H1 (cell line): Measurements from ENCODE around the gene TOP1. TPM values are rescaled to one million over a fixed set of nuclear protein-coding genes. Genes with fewer than 3 reads are reported as not detected.

ENCODE experiments used
- CTCF ChIA-PET: fragments of 300-600 bp; sonication (Branson Sonifier 250); formaldehyde crosslinking; loops from one replicate; lab custom pipeline; 2021; ENCODE audit not compliant: partially characterized antibody; lab: Charles Lee
- POLR2A ChIA-PET: fragments of 300-600 bp; sonication (Branson Sonifier 250); formaldehyde crosslinking; loops from one replicate; lab custom pipeline; 2021; ENCODE audit warnings: inconsistent platforms; ENCODE audit not compliant: partially characterized antibody; lab: Charles Lee
- DNase-seq, 2 experiments: peaks; one replicate each; pipeline versions ENCODE4 v3.0.0 to v3.0.0-alpha.2; 2010 to 2022; ENCODE audit warnings: low spot score in 2 of 2, low read depth in 1 of 2, mixed read lengths in 1 of 2
- FAIRE-seq: peaks from 2 replicates; lab custom pipeline; 2011; peaks lifted over from hg19 to GRCh38; lab: Jason Lieb, UNC
- H2AFZ ChIP-seq: 2 replicates; pipeline ENCODE4 v1.8.1; 2012; ENCODE audit warnings: low read length, inconsistent platforms
- H2AK5ac ChIP-seq: 2 replicates; pipeline ENCODE4 v1.6.1; 2013; ENCODE audit warnings: low read depth, low read length
- H2BK120ac ChIP-seq: replicated peaks from 2 replicates; pipeline ENCODE3; 2013; ENCODE audit warnings: low read depth, low read length, inconsistent platforms
- H2BK12ac ChIP-seq: 2 replicates; pipeline ENCODE4 v1.6.1; 2013; ENCODE audit warnings: low read depth, low read length
- H2BK15ac ChIP-seq: 2 replicates; pipeline ENCODE4 v1.6.1; 2013; ENCODE audit warnings: low read length
- H2BK20ac ChIP-seq: 2 replicates; pipeline ENCODE4 v1.6.1; 2013; ENCODE audit warnings: low read length
- H2BK5ac ChIP-seq: 2 replicates; pipeline ENCODE4 v1.6.1; 2013; ENCODE audit warnings: low read depth, low read length
- H3K14ac ChIP-seq: 2 replicates; pipeline ENCODE4 v1.6.1; 2013; ENCODE audit warnings: inconsistent platforms; ENCODE audit not compliant: insufficient read length
- H3K18ac ChIP-seq: 2 replicates; pipeline ENCODE4 v1.6.1; 2013; ENCODE audit warnings: low read length; ENCODE audit errors: extremely low read depth
- H3K23ac ChIP-seq: 2 replicates; pipeline ENCODE4 v1.6.1; 2013; ENCODE audit warnings: inconsistent platforms; ENCODE audit not compliant: insufficient read length
- H3K23me2 ChIP-seq: 2 replicates; pipeline ENCODE4 v1.6.1; 2013; ENCODE audit warnings: low read depth, low read length
- H3K27ac ChIP-seq: 2 replicates; pipeline ENCODE4 v1.6.1; 2011; ENCODE audit warnings: low read depth, low read length, inconsistent platforms
- H3K27me3 ChIP-seq, 4 experiments: replicated peaks in 1 of 4; 1 replicate in 1 of 4; 2 replicates in 3 of 4; pipeline versions ENCODE4 v1.6.1 to v1.8.1; 2011 to 2013; ENCODE audit warnings: low read length in 3 of 4, mild to moderate bottlenecking in 3 of 4, inconsistent platforms in 2 of 4, mixed read lengths in 2 of 4, moderate library complexity in 1 of 4; ENCODE audit not compliant: control insufficient read depth in 3 of 4, insufficient read depth in 3 of 4; ENCODE audit errors: extremely low read depth in 1 of 4
- H3K36me3 ChIP-seq, 4 experiments: 2 replicates each; pipeline versions ENCODE4 v1.6.1 to v1.8.1; 2011 to 2013; ENCODE audit warnings: mild to moderate bottlenecking in 4 of 4, low read length in 3 of 4, moderate library complexity in 2 of 4, control low read depth in 1 of 4, inconsistent platforms in 1 of 4; ENCODE audit not compliant: insufficient read depth in 4 of 4, control insufficient read depth in 2 of 4
- H3K4ac ChIP-seq: replicated peaks from 2 replicates; pipeline ENCODE3; 2013; ENCODE audit warnings: low read length, low read depth, mixed read lengths, inconsistent platforms; ENCODE audit not compliant: insufficient read length
- H3K4me1 ChIP-seq, 4 experiments: replicated peaks in 1 of 4; 1 replicate in 1 of 4; 2 replicates in 3 of 4; pipeline versions ENCODE4 v1.6.1 to v1.8.1; 2011 to 2013; ENCODE audit warnings: low read length in 3 of 4, inconsistent platforms in 2 of 4, mixed read lengths in 1 of 4; ENCODE audit not compliant: insufficient read depth in 4 of 4, control insufficient read depth in 3 of 4
- H3K4me2 ChIP-seq, 2 experiments: 2 replicates each; pipeline versions ENCODE4 v1.6.1 to v1.8.1; 2011 to 2013; ENCODE audit warnings: low read depth in 2 of 2, low read length in 2 of 2, control low read depth in 1 of 2, inconsistent platforms in 1 of 2, mild to moderate bottlenecking in 1 of 2; ENCODE audit not compliant: insufficient read depth in 1 of 2
- H3K4me3 ChIP-seq, 4 experiments: fragments of 200-600, 300-600 bp in 1 of 4; sonication (generic), shearing (Covaris generic), sonication (Bioruptor Twin) in 1 of 4; 2 replicates each; pipeline versions ENCODE4 v1.5.1 to v1.8.1; 2011 to 2016; ENCODE audit warnings: low read length in 4 of 4, low read depth in 3 of 4, control low read depth in 2 of 4, inconsistent platforms in 2 of 4, mild to moderate bottlenecking in 2 of 4, mixed read lengths in 1 of 4, moderate library complexity in 1 of 4; ENCODE audit not compliant: insufficient read depth in 2 of 4; ENCODE audit errors: extremely low read depth in 1 of 4
- H3K56ac ChIP-seq: replicated peaks from 2 replicates; pipeline ENCODE3; 2013; ENCODE audit warnings: low read depth, mild to moderate bottlenecking, mixed read lengths, low read length, inconsistent platforms; ENCODE audit not compliant: insufficient read length
- H3K79me1 ChIP-seq: 2 replicates; pipeline ENCODE4 v1.6.1; 2013; ENCODE audit warnings: low read depth, low read length, control low read depth
- H3K79me2 ChIP-seq, 2 experiments: 2 replicates each; pipeline versions ENCODE4 v1.6.1 to v1.8.1; 2012 to 2013; ENCODE audit warnings: low read length in 2 of 2, mild to moderate bottlenecking in 2 of 2, inconsistent platforms in 1 of 2; ENCODE audit not compliant: insufficient read depth in 2 of 2, control insufficient read depth in 1 of 2
- H3K9ac ChIP-seq, 4 experiments: replicated peaks in 1 of 4; 1 replicate in 1 of 4; 2 replicates in 3 of 4; pipeline versions ENCODE4 v1.6.1 to v1.8.1; 2011 to 2013; ENCODE audit warnings: low read depth in 3 of 4, low read length in 3 of 4, control low read depth in 2 of 4, mild to moderate bottlenecking in 2 of 4, moderate library complexity in 2 of 4, inconsistent platforms in 1 of 4; ENCODE audit errors: extremely low read depth in 1 of 4
- H3K9me3 ChIP-seq, 2 experiments: 2 replicates each; pipeline versions ENCODE4 v1.6.1 to v1.8.1; 2012 to 2013; ENCODE audit warnings: mild to moderate bottlenecking in 2 of 2, moderate library complexity in 2 of 2, control low read depth in 1 of 2, inconsistent platforms in 1 of 2, low read depth in 1 of 2, low read length in 1 of 2, mixed read lengths in 1 of 2; ENCODE audit not compliant: insufficient read depth in 2 of 2
- H4K20me1 ChIP-seq, 2 experiments: replicated peaks in 1 of 2; 2 replicates each; pipeline versions ENCODE3 to v1.8.1; 2011 to 2013; ENCODE audit warnings: inconsistent platforms in 2 of 2, low read length in 2 of 2, mild to moderate bottlenecking in 1 of 2; ENCODE audit not compliant: insufficient read depth in 2 of 2, control insufficient read depth in 1 of 2
- H4K5ac ChIP-seq: 2 replicates; pipeline ENCODE4 v1.6.1; 2013; ENCODE audit warnings: low read length, low read depth, mixed read lengths, inconsistent platforms; ENCODE audit not compliant: insufficient read length
- H4K8ac ChIP-seq: 2 replicates; pipeline ENCODE4 v1.8.0; 2013; ENCODE audit warnings: mild to moderate bottlenecking, moderate library complexity, low read length, inconsistent platforms; ENCODE audit not compliant: insufficient read depth; ENCODE audit errors: extremely low read depth
- H4K91ac ChIP-seq: replicated peaks from 2 replicates; pipeline ENCODE3; 2013; ENCODE audit warnings: low read length, mixed read lengths, inconsistent platforms; ENCODE audit not compliant: insufficient read length
- CBX5 ChIP-seq: fragments of 300-800, 300-1000 bp; sonication (generic); IDR thresholded peaks from 2 replicates; pipeline ENCODE4 v1.7.1; 2016; ENCODE audit warnings: antibody characterized with exemption, low read length, low read depth
- EP300 ChIP-seq, 2 experiments: IDR thresholded peaks; 1 replicate in 1 of 2; 2 replicates in 1 of 2; pipeline ENCODE4 v1.6.1; 2011 to 2012; ENCODE audit warnings: low read depth in 2 of 2, low read length in 2 of 2, mild to moderate bottlenecking in 2 of 2, borderline replicate concordance in 1 of 2, inconsistent platforms in 1 of 2, moderate library complexity in 1 of 2
- JUN ChIP-seq: IDR thresholded peaks from 2 replicates; pipeline ENCODE4 v1.6.1; 2011; ENCODE audit warnings: low read depth, mild to moderate bottlenecking, improper control_type of control experiment, low read length
- KDM5A ChIP-seq: fragments of 200-600 bp; IDR thresholded peaks from 2 replicates; pipeline ENCODE4 v1.7.1; 2012; ENCODE audit warnings: mild to moderate bottlenecking, low read length, inconsistent platforms, mixed read lengths
- RAD21 ChIP-seq, 2 experiments: IDR thresholded peaks in 1 of 2; conservative IDR thresholded peaks in 1 of 2; 2 replicates each; pipeline ENCODE4 v1.6.1; 2011; ENCODE audit warnings: low read depth in 2 of 2, low read length in 2 of 2, improper control_type of control experiment in 1 of 2, inconsistent platforms in 1 of 2, mild to moderate bottlenecking in 1 of 2, moderate library complexity in 1 of 2
- TCF12 ChIP-seq: IDR thresholded peaks from 2 replicates; pipeline ENCODE4 v1.6.1; 2011; ENCODE audit warnings: low read depth, mild to moderate bottlenecking, low read length
- WGBS, 2 experiments: shearing (Covaris generic) in 1 of 2; methylation state at CpG; one replicate each; pipeline versions ENCODE4 v1.1.6 to v1.1.7; 2013 to 2015; ENCODE audit warnings: low lambda C conversion rate in 2 of 2, mixed read lengths in 2 of 2, inconsistent platforms in 1 of 2, low coverage in 1 of 2, missing lambda C conversion rate in 1 of 2; ENCODE audit not compliant: insufficient replicate concordance in 2 of 2, insufficient coverage in 1 of 2, insufficient read length in 1 of 2; ENCODE audit errors: extremely low coverage in 1 of 2, missing lambda C conversion rate in 1 of 2; 5-methylcytosine and 5-hydroxymethylcytosine counted together
- polyA plus RNA-seq, 7 experiments: library from polyadenylated mRNA; depleted of rRNA in 3 of 7; stranded (reverse) in 5 of 7; unstranded in 2 of 7; fragments of >200 nt in 5 of 7; fragments of 200-250 nt in 2 of 7; gene quantifications; 1 replicate in 5 of 7; 2 replicates in 1 of 7; 4 replicates in 1 of 7; pipeline versions ENCODE4 v1.2.1 to v1.2.3, GENCODE V29; 2011 to 2013; ENCODE audit warnings: missing spikeins in 2 of 7, mixed read lengths in 2 of 7
- total RNA-seq: library from RNA; stranded (reverse); fragmentation: NEBNext Ultra II Directional; extraction: Animal tissue kit (Norgen Biotek cat#: 25700); gene quantifications from 2 replicates; pipeline ENCODE4 v1.2.1, GENCODE V29; 2021

The TOP1 gene
- total and polyA plus RNA-seq, 2 of the 8 experiments (the other 6 are each of a cell fraction or from before 2014, with no cell fraction given) = 7.4 to 108 TPM

- no peak overlapping the region for H4K91ac ChIP-seq
- H4K20me1 ChIP-seq = peaks cover 18% of the 10 kb centered on the region in 2 experiments
- no peak overlapping the region for H3K4me2 ChIP-seq
- H3K36me3 ChIP-seq = peaks cover 55 to 82% (median 78%) of the 10 kb centered on the region in 4 experiments
- H3K4me1 ChIP-seq = no peaks in the 10 kb centered on the region; a peak in 1 of 7 replicates
- no peak overlapping the region for H4K5ac ChIP-seq
- no peak overlapping the region for H2BK12ac ChIP-seq
- H3K14ac ChIP-seq = no peak overlapping the region
- H3K23ac ChIP-seq = no peak overlapping the region
- H2AFZ ChIP-seq = no peak overlapping the region
- no peak overlapping the region for H3K27ac ChIP-seq
- H4K8ac ChIP-seq = no peak overlapping the region
- H3K4me3 ChIP-seq = no peak overlapping the region
- POLR2A ChIA-PET = interaction anchor here (1.2 to 6.1 kb wide), 3 partner anchors 11 to 17 kb away, joined by 3 to 23 read pairs (median 7); no protein-coding TSS in a partner anchor
- no peak for FAIRE-seq
- H2BK15ac ChIP-seq = no peak overlapping the region
- H3K4ac ChIP-seq = no peak overlapping the region
- CTCF ChIA-PET = interaction anchor here (0.6 to 6.3 kb wide), 7 partner anchors 10 to 203 kb away, joined by 3 to 47 read pairs (median 17); partner anchors contain the start of gene LPIN3
- H3K23me2 ChIP-seq = no peaks in the 10 kb centered on the region
- no peaks in the 10 kb centered on the region; the same call in 1 of the 2 replicates for H3K79me1 ChIP-seq
- WGBS, 2 experiments = 91% methylated on average over 9 of the region's 9 CpGs; no CpG with 5 or more reads in 1 of the 2 experiments
- H3K56ac ChIP-seq = no peak overlapping the region
- no peak overlapping the region for H2AK5ac ChIP-seq
- H3K27me3 ChIP-seq = no peaks in the 10 kb centered on the region
- H2BK20ac ChIP-seq = no peak overlapping the region
- no peak overlapping the region for H3K9ac ChIP-seq
- no peak overlapping the region for H3K18ac ChIP-seq
- H2BK120ac ChIP-seq = no peak overlapping the region
- H3K9me3 ChIP-seq = no peaks in the 10 kb centered on the region
- no peaks in the 10 kb centered on the region for H3K79me2 ChIP-seq
- H2BK5ac ChIP-seq = no peak overlapping the region
- no peak for DNase-seq
- TF ChIP-seq TCF12 = no peak
- no peak for TF ChIP-seq RAD21 (IDR thresholded peaks at IDR 0.05 in 1 of 2, conservative IDR thresholded peaks at IDR 0.05 in 1 of 2; ENCODE audit: low read depth in 2 of 2, low read length in 2 of 2)
- TF ChIP-seq CBX5 = no peak
- TF ChIP-seq JUN = no peak
- TF ChIP-seq KDM5A = no peak
- no peak for TF ChIP-seq EP300 (IDR thresholded peaks at IDR 0.05; ENCODE audit: borderline replicate concordance in 1 of 2, low read depth in 2 of 2, low read length in 2 of 2)
These were observed 140.6 kb downstream of the TOP1 start for GRCh38 chr20:41169162-41169690.
